Mucosa of gallbladder (tissue), 1 donor: ENCODE measurements around the gene ARIH1. TPM values are rescaled to one million over a fixed set of nuclear protein-coding genes. Genes with fewer than 3 reads are reported as not detected.
A peak's percentile ranks its signal among the peaks of the same experiment; 100 is the strongest.
"Not testable (repeated sequence)": the region's sequence is repeated elsewhere in the genome, so short reads cannot be mapped to it uniquely, and the experiment has no call there.

Source experiments
- DNase-seq: peaks from one replicate; pipeline ENCODE4 v3.0.0-alpha.2; 2020; ENCODE audit warnings: low spot score
- total RNA-seq: library from RNA; stranded (reverse); gene quantifications from one replicate; pipeline ENCODE4 v1.2.1, GENCODE V29; 2021
- donor health status: DM: no; HTN: no; CAD: no.

Gene ARIH1
- total RNA-seq, 1 donor from 2014 or later = 157 TPM

DNA sequence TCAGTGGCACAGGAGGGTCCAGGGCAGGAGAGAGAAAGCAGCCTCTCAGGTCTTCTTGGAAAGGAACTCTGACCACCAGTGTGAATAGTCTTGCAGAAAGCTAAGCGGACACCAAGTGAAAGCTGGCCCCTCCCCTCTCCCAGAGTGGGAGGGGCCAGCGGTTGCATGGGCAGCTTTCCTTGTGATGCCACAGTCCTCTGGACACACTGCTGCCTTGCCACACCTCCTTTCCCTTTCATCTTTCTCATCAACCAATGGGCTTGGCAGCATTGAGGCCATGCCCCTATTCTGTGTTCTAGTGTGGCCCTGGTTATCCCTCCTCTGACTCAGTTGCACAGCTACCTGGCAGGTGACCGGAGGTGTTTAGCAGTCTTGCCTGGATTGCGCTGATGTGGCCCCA lies 130.7 kb downstream of the ARIH1 start:
- DNase-seq = no peak

- DNase-seq = not testable (repeated sequence)
Observed at GRCh38 chr15:72608084-72608483, 134.0 kb downstream of the ARIH1 start.

- DNase-seq = no peak
Observed at GRCh38 chr15:72609862-72610261, 135.7 kb downstream of the ARIH1 start.

DNA sequence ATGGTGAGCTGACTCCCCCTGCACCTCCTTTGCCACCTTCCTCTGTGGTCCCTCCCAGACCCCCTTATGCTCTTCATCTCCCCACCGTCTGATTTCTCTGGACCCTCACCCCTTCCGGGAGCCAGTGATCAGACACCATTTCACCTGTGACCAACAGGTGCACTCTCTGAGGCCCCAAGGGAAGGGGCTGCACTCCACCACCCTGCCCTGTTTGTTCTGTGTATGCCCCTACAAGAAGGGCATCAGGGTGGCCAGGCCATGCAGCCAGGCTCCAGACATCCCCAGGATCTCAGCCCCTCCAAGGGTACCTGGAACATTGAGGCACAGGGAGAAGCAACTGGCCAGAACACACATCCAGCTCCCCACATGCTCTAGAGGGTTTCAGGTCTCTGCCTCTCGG lies 138.2 kb downstream of the ARIH1 start:
- not testable (repeated sequence) for DNase-seq

DNA sequence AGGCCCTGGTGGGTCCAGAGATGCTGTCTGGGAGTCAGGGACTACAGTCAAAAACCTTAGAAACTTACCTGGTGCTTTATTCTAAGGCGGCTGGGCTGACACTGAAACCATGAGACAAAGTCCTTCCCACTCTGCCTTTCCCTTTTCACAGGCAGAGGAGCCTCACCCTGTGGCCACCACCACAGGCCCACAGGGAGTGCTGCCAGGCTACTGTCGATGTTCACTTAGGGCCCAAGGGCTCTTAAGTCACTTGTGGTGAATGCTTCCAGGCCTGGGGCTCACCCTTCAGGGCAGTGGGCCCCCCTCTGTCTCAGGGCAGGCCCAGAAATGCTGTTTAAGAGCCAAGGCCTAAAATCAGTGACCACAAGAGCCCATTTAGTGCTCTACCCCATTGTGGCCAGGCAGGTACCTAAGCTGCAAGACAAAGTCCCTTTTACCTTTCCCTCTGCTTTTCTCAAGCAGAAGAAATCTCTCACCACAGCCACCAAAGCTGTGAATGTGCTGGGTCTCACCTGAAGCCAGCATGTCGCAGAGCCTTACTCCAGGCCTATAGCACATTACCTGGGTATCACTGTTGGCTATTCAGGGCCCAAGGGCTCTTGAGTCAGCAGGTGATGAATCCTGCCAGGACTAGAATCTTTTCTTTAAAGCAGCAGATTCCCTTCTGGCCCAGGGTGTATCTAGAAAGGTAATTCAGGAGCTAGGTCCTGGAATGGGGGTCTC lies 140.8 kb downstream of the ARIH1 start:
- no peak for DNase-seq

DNA sequence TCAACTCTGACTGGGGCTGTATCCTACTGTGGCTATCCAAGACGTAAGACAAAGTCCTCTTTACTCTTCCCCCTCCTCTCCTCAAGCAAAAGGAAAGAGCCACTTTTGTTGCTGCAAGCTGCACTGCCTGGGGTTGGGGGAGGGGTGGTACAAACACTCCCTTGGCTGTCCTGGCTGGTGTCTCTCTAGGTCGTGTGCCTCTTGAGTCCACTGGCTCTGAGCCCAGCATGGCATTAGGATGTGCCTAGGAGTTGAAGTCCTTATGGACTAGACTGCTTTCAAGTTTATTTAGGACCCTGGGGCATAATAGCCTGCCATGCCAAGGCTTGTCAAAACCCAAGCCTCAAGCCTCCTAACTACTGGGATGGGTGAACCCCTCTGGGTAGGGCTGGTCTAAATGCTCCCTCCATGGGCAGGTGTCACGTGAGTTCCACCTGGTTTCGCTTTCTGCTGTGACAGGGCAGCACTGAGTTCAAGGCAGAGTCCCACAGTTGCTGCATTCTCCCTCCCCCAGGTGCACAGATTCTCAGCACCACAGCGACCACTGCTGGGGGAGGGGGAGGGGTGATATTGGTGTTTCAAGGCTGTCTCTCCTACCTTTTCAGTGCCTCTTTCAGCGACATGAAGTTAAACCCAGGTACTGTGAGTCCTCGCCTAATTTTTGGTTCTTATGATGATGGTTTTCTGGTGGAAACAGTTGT lies 141.6 kb downstream of the ARIH1 start:
- not testable (repeated sequence) for DNase-seq

DNA sequence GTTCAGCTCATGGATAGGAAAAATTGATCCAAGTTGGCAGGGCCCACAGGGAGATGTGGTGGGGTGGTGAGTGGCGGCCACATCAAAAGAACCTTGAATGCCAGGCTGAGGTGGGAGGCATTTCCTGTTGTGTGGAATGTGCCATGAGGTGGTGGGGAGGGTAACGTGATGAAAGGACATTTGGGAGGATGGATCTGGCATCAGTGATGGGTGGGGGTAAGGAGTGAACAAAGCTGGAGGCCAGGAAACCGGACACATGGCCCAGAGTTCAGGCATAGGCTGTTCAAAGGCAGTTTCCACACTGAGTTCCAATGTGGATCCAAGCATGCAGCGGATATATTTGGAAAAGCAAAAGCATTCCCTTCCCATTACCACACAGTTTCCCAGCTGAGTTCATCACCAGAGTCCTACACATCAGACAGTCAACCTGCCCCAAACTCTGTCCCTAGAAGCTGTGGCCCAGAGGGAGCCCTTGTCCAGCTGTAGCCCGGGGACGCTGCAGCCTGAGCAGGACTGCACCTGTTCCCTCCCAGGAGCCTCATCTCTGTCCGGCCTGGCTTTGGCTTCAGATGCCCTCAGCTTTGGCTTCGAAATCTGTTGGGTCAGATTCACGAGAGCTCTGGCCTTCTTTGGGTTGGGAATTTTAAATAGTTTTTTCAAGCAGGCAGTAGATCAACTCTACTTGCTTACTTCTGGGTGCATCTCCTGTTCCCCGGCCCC lies 142.5 kb downstream of the ARIH1 start:
- DNase-seq = no peak

GRCh38 chr15:72623854-72624253 lies 149.7 kb downstream of the ARIH1 start:
- not testable (repeated sequence) for DNase-seq

DNA sequence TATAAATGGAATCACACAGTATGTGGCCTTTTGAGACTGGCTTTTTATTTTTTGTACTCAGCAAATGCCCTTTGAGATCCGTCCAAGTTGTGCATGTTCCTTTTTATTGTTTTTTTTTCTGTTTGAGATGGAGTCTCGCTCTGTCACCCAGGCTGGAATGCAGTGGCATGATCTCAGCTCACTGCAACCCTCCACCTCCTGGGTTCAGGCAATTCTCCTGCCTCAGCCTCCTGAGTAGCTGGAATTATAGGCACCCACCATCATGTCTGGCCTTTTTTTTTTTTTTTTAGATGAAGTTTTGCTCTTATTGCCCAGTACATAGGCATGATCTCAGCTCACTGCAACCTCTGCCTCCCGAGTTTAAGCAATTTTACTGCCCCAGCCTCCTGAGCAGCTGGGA lies 152.0 kb downstream of the ARIH1 start:
- not testable (repeated sequence) for DNase-seq

GRCh38 chr15:72628249-72629067 lies 154.3 kb downstream of the ARIH1 start:
- DNase-seq = not testable (repeated sequence)

- DNase-seq = not testable (repeated sequence)
Observed at GRCh38 chr15:72629068-72629570, 155.0 kb downstream of the ARIH1 start.

DNA sequence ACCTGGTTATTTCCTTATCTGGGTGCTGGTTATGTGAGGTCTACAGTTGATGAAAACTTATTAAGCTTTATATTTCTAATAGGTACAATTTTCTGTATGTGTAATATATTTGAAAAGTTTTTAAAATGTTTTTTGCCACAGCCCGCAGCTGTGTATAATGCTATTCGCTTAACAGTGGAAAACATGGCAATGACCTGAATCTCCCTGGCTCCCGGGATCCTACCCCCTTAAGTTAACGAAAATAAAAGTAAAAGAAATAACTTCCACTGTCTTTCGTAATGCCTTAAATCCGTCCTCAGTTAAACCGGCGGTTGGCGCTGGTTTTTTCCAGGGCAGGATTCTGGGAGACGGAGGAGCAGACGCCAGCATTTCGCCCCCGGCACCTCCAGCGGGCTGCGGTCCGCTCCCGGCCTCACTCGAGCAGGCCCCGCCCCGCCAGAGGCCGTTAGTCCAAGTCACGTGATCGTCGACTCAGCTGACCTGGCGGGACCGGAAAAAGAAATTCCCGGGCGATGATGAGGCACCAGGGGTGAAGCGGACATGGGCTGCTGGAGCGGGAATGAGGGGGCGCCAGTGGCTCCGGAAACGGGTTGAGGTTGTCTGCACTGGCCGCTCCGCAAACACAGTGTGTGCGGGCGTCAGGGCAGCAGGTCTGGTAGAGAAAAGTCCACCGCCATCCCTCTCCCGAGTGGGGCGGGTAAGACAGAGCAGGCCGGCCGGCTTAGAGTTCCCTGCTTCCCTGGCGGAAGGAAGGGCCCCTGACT lies 162.6 kb downstream of the ARIH1 start:
- DNase-seq = peak; percentile 77

DNA sequence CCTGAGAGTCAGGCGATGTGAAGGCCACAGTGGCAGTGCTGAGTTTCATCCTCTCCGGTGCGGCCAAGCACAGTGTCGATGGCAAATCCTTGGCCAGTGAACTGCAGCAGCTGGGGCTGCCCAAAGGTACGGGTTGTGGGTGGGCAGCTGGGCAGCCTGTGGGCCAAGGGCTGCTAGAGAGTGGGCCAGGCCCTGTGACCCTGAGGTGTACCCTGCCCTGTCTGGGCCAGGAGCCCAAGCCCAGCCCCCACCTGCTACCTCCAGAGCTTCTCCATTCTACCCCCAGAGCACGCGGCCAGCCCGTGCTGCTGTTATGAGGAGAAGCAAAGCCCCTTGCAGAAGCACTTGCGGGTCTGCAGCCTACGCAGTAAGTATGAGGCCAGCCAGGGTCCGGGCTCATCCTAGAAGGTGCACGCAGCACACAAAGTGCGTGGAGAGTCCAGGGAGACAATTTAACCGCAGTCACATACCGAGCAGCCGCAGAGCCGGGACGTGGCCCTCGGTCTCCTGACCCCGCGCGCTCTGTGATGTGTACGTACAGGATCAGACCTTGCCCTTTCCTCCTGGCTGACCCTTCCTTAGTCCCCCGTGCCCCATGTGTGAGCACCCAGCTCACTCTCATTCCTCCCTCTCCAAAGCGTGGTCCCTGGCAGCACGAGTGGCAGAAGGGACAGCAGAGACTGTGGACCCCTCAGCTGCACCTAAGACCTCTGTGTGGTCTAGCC lies 165.8 kb downstream of the ARIH1 start:
- not testable (repeated sequence) for DNase-seq

DNA sequence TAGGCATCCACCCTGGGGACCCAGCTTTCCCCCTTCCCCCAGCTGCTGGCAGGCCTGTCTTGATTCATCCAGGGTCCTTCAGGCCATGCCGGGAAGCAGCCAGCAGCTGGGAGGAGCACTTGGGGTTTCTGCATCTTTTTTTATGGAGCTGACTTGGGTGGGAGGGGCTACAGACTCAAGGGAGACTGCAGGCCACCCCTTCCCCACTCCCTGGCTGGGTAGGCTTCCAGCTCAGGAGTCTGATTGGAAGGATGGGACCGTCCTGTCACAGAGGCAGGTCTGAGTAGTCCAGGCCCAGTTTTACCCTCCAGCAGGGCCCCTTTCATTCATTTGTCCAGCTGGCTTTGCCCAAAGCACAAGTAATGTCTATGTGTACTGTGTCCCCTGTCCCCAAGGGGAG lies 168.1 kb downstream of the ARIH1 start:
- not testable (repeated sequence) for DNase-seq

- DNase-seq = not testable (repeated sequence)
Observed at GRCh38 chr15:72648631-72649253, 174.6 kb downstream of the ARIH1 start.
